Karpas-422 (cell line): Measurements from ENCODE around the gene MAG. TPM values are rescaled to one million over a fixed set of nuclear protein-coding genes. Genes with fewer than 3 reads are reported as not detected.

ENCODE experiments used
- DNase-seq: peaks from one replicate; pipeline ENCODE4 v3.0.0-alpha.2; 2015
- H2AFZ ChIP-seq: fragments of 200-600 bp; sonication (generic); 2 replicates; pipeline ENCODE4 v1.6.1; 2014; ENCODE audit warnings: antibody characterized with exemption, low read length, mixed read lengths
- H3K27ac ChIP-seq: fragments of 200-600 bp; sonication (generic); 2 replicates; pipeline ENCODE4 v1.5.1; 2014; ENCODE audit warnings: mild to moderate bottlenecking, low read length, moderate library complexity
- H3K27me3 ChIP-seq: fragments of 200-600 bp; sonication (generic); 2 replicates; pipeline ENCODE4 v1.6.1; 2014; ENCODE audit warnings: low read length, mixed read lengths
- H3K36me3 ChIP-seq: fragments of 200-600 bp; sonication (generic); 2 replicates; pipeline ENCODE4 v1.6.1; 2014; ENCODE audit warnings: low read length, mixed read lengths; ENCODE audit not compliant: insufficient read depth
- H3K4me1 ChIP-seq: fragments of 200-600 bp; sonication (generic); 2 replicates; pipeline ENCODE4 v1.6.1; 2014; ENCODE audit warnings: mild to moderate bottlenecking, low read length, mixed read lengths
- H3K4me2 ChIP-seq: fragments of 200-600 bp; sonication (generic); 2 replicates; pipeline ENCODE4 v1.6.1; 2014; ENCODE audit warnings: low read length, low read depth, mild to moderate bottlenecking; ENCODE audit not compliant: poor library complexity, severe bottlenecking
- H3K4me3 ChIP-seq: fragments of 200-600 bp; sonication (generic); 2 replicates; pipeline ENCODE4 v1.5.1; 2014; ENCODE audit warnings: mild to moderate bottlenecking, antibody characterized with exemption, low read length, mixed read lengths
- H3K79me2 ChIP-seq: fragments of 200-600 bp; sonication (generic); 2 replicates; pipeline ENCODE4 v1.6.1; 2014; ENCODE audit warnings: mild to moderate bottlenecking, low read length, mixed read lengths
- H3K9ac ChIP-seq: fragments of 200-600 bp; sonication (generic); 2 replicates; pipeline ENCODE4 v1.6.0; 2014; ENCODE audit warnings: low read length
- H3K9me2 ChIP-seq: fragments of 200-600 bp; sonication (generic), shearing (Covaris generic); replicated peaks from 2 replicates; pipeline ENCODE4 v1.6.0; 2014; ENCODE audit warnings: mild to moderate bottlenecking, low read length, moderate library complexity; ENCODE audit not compliant: insufficient read depth
- H3K9me3 ChIP-seq: fragments of 300-700, 200-600 bp; sonication (generic); 2 replicates; pipeline ENCODE4 v1.6.1; 2014; ENCODE audit warnings: low read length, mixed read lengths
- H4K20me1 ChIP-seq: fragments of 200-600 bp; sonication (generic); 2 replicates; pipeline ENCODE4 v1.6.1; 2014; ENCODE audit warnings: mild to moderate bottlenecking, antibody characterized with exemption, low read length, low read depth; ENCODE audit not compliant: insufficient read depth
- total RNA-seq: library from RNA; depleted of rRNA; stranded (reverse); fragments of >200 nt; shearing (Covaris generic); gene quantifications from 2 replicates; pipeline ENCODE4 v1.2.3, GENCODE V29; 2014; ENCODE audit warnings: low replicate concordance

Gene MAG
- total RNA-seq, 1 experiment from 2014 or later, result not detected

DNA sequence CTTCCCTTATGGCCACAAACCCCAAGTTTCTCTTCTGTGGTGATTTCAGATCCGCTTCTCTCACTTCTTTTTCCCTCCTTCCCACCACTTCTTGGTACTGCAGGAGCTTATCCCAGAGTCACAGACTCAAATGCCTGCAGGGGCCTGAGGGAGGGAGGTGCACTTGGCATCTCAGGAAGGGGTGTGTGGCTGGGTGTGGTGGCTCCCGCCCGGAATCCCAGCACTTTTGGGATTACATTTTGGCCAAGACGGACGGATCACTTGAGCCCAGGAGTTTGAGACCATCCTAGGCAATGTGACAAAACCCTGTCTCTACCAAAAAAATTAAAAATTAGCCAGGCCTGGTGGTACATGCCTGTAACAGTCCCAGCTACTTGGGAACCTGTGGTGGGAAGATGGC, 17.6 kb upstream of the MAG start:
- no peaks in the 10 kb centered on the region for H3K79me2 ChIP-seq
- no peaks in the 10 kb centered on the region for H3K27me3 ChIP-seq
- H3K9ac ChIP-seq, result no peak overlapping the region
- H3K4me1 ChIP-seq, result peaks cover 26% of the 10 kb centered on the region
- no peaks in the 10 kb centered on the region for H3K9me2 ChIP-seq
- H3K36me3 ChIP-seq, result peaks cover 12% of the 10 kb centered on the region
- H3K4me3 ChIP-seq, result no peak overlapping the region
- no peaks in the 10 kb centered on the region for H3K9me3 ChIP-seq
- H4K20me1 ChIP-seq, result peaks cover 14% of the 10 kb centered on the region; the same call in 1 of the 2 replicates
- no peak overlapping the region for H3K27ac ChIP-seq
- H3K4me2 ChIP-seq, result no peak overlapping the region
- H2AFZ ChIP-seq, result no peak overlapping the region
- no peak for DNase-seq

DNA sequence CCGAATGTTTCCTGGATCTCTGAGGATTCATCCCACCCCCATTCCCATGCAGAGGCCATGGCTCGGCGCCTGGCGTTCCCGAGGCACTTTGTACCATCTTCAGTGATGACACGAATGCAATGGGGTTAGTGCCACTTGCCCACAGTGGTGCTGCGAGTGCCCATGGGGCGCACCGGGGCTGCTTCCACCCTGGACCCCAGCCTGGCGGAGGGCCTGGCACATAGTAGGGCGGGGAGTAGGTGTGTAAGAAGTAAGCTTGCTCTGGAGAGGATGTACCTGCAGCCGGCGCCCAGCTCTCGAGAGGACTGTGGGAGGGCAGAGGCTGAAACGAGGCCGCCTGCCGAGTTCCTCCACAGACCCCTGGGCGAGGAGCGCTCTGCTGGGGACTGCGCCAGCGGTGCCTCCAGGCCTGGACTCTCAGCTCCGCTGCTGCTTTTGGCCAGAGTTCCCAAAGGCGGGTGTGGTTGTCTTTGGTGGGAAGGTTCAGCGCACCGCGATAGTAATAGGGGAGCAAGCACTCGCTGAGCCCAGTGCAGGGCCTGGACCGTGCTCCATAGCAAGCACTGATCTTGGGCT, 15.2 kb upstream of the MAG start:
- H3K9ac ChIP-seq, result no peak overlapping the region
- no peaks in the 10 kb centered on the region for H3K9me3 ChIP-seq
- H3K4me1 ChIP-seq, result peaks cover 13% of the 10 kb centered on the region
- DNase-seq, result no peak
- H3K79me2 ChIP-seq, result no peaks in the 10 kb centered on the region
- peaks cover 2% of the 10 kb centered on the region; the same call in 1 of the 2 replicates for H4K20me1 ChIP-seq
- H3K9me2 ChIP-seq, result no peaks in the 10 kb centered on the region
- H3K27ac ChIP-seq, result no peak overlapping the region
- H3K4me2 ChIP-seq, result no peak overlapping the region
- no peak overlapping the region for H2AFZ ChIP-seq
- no peaks in the 10 kb centered on the region; the same call in 1 of the 2 replicates for H3K36me3 ChIP-seq
- H3K4me3 ChIP-seq, result no peak overlapping the region
- H3K27me3 ChIP-seq, result no peaks in the 10 kb centered on the region

DNA sequence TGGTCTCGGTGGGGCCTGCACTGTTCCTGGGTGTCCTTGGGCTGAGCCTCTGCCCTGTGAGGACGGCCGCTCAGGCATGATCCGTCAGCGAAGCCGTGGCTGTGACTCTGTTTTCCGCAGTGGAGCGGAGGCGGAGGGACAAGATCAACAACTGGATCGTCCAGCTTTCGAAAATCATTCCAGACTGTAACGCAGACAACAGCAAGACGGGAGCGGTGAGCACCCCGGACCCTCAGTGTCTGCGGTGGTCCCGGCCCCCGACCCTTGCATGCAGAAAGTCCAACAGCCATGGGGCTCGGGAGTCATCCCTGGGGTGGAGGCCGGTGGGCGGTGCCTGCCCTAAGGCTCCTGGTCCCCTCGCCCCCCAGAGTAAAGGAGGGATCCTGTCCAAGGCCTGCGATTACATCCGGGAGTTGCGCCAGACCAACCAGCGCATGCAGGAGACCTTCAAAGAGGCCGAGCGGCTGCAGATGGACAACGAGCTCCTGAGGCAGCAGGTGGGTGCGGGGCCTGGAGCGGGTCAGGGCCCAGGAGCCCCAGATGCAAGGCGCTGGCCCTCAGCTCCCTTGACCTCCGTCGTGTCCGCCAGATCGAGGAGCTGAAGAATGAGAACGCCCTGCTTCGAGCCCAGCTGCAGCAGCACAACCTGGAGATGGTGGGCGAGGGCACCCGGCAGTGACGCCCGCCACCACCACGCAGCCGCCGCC, 13.2 kb upstream of the MAG start:
- no peak overlapping the region for H3K27ac ChIP-seq
- H3K4me3 ChIP-seq, result no peak overlapping the region
- H2AFZ ChIP-seq, result no peak overlapping the region
- H4K20me1 ChIP-seq, result peaks cover 2% of the 10 kb centered on the region; the same call in 1 of the 2 replicates
- peaks cover 14% of the 10 kb centered on the region for H3K4me1 ChIP-seq
- no peaks in the 10 kb centered on the region for H3K79me2 ChIP-seq
- DNase-seq, result no peak
- no peaks in the 10 kb centered on the region; the same call in 1 of the 2 replicates for H3K36me3 ChIP-seq
- H3K4me2 ChIP-seq, result no peak overlapping the region
- no peak overlapping the region for H3K9ac ChIP-seq
- no peaks in the 10 kb centered on the region for H3K9me2 ChIP-seq
- no peaks in the 10 kb centered on the region for H3K9me3 ChIP-seq
- no peaks in the 10 kb centered on the region for H3K27me3 ChIP-seq

DNA sequence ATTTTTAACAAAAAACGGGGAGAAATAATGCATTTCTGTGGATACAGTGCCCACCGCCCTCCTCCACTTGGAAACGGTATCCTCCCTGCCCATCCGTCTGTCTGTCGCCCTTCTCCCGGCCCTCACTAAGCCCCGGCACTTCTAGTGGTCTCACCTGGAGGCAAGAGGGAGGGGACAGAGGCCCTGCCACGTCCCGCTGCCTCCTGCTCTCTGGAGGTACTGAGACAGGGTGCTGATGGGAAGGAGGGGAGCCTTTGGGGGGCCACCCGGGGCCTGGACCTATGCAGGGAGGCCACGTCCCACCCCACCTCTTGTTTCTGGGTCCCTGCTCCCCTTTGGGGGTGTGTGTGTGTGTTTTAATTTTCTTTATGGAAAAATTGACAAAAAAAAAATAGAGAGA, 12.6 kb upstream of the MAG start:
- Histone ChIP-seq H3K4me3 (no peak overlapping the region), H3K79me2 (no peaks in the 10 kb centered on the region), H3K27me3 (no peaks in the 10 kb centered on the region), H3K27ac (no peak overlapping the region), H2AFZ (no peak overlapping the region), H3K4me2 (no peak overlapping the region), H3K9ac (no peak overlapping the region), H3K9me3 (no peaks in the 10 kb centered on the region), H4K20me1 (peaks cover 2% of the 10 kb centered on the region; the same call in 1 of the 2 replicates), H3K36me3 (no peaks in the 10 kb centered on the region; the same call in 1 of the 2 replicates), H3K4me1 (peaks cover 14% of the 10 kb centered on the region), H3K9me2 (no peaks in the 10 kb centered on the region)
- DNase-seq, result no peak

DNA sequence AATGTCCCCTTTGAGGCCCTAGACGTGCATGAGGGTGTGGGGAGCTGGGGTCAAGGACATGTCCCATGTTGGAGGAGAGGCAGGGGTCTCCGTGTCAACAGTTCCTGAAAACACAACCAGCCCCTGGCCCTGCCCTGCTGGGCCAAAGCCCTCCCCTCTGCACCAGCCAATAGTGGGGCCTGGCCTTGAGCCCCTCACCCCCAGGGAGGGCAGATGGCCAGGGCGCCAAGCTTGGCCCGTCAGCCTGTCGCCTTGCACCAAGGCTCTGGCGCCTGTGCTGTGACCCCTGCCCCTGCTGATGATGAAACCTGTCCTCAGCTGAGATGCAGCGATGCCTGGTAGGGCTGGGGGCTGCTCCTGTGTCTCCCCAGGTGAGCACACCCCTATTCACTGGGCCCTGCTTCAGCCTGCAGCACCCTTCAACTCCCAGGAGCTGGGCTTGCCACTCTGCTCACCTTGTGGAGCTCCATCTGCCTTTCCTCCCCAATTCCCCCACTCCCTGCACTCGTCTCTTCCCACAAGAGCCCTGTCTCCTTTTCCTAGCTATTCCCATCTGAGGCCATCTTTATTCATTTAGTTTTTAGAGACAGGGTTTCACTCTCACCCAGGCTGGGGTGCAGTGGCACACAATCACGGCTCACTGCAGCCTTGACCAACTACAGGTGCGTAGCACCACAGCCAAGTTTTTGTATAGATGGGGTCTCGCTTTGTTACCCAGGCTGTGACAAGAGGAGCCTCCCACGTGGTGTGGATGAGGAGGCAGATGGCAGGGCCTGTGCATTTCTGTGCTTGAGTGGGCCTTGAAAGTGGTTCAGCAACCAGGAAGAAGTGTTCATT, 11.8 kb upstream of the MAG start:
- 0 out of 2 replicates have a peak overlapping the region, but pooled peaks have one; percentile 9 for H3K9ac ChIP-seq
- H3K79me2 ChIP-seq, result no peaks in the 10 kb centered on the region
- no peak overlapping the region for H2AFZ ChIP-seq
- H3K36me3 ChIP-seq, result no peaks in the 10 kb centered on the region; the same call in 1 of the 2 replicates
- H4K20me1 ChIP-seq, result peaks cover 2% of the 10 kb centered on the region; the same call in 1 of the 2 replicates
- H3K4me3 ChIP-seq, result no peak overlapping the region
- H3K9me2 ChIP-seq, result no peaks in the 10 kb centered on the region
- H3K27ac ChIP-seq, result no peak overlapping the region
- no peaks in the 10 kb centered on the region for H3K27me3 ChIP-seq
- no peak for DNase-seq
- H3K4me2 ChIP-seq, result no peak overlapping the region
- H3K9me3 ChIP-seq, result no peaks in the 10 kb centered on the region
- H3K4me1 ChIP-seq, result peaks cover 14% of the 10 kb centered on the region

DNA sequence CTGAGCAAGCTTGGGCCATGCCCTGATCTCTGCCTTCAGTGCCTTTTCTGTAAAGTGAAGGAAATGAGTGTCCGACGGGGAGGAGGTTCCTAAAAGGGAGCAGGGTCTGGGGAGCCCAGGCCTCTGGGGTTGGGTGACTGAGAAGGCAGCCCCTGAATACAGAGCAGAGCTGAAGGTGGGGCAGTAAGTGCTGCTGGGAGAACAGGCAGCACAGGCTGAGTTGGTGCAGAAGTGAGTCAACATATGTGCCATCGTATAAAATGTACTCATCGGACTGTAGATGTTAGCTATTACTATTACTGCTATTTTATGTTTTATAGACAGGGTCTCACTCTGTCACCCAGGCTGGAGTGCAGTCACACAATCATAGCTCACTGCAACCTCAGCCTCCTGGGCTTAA, 10.7 kb upstream of the MAG start:
- Histone ChIP-seq H3K4me2 (no peak overlapping the region), H3K9me3 (no peaks in the 10 kb centered on the region), H3K79me2 (no peaks in the 10 kb centered on the region), H3K27me3 (no peaks in the 10 kb centered on the region), H4K20me1 (peaks cover 2% of the 10 kb centered on the region; the same call in 1 of the 2 replicates), H3K4me1 (peaks cover 14% of the 10 kb centered on the region), H3K9me2 (no peaks in the 10 kb centered on the region), H3K36me3 (no peaks in the 10 kb centered on the region; the same call in 1 of the 2 replicates), H2AFZ (no peak overlapping the region), H3K9ac (no peak overlapping the region), H3K4me3 (no peak overlapping the region), H3K27ac (no peak overlapping the region)
- no peak for DNase-seq

DNA sequence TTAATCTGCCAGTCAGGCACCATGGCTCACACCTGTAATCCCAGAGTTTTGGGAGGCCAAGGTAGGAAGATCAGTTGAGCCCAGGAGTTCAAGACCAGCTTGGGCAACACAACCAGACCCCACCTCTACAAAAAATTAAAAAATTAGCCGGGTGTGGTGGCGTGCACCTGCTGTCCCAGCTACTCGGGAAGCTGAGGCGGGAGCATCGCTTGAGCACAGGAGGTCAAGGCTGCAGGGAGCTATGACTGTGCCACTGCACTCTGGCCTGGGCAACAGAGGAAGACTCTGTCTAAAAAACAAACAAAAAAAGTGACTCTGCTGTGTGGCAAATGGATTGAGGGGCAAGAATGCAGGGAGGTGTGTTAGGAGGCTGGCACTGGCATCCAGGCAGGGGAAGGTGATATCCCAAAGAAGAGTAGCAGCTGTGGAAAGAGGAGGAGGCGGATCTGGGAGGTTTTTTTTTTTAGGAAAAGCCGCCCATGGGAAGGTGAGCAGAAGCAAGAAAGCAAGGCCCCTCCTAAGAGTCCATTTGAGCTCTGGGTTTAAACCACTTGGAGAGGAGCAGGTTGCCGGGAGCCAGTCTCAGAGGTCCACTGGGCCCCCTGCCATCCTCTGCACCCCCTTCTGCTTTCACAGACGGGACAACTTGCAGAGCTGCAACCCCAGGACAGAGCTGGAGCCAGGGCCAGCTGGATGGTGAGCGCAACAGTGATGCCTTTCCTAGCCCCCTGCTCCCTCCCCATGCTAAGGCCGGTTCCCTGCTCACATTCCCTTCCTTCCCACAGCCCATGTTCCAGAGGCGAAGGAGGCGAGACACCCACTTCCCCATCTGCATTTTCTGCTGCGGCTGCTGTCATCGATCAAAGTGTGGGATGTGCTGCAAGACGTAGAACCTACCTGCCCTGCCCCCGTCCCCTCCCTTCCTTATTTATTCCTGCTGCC, 7.5 kb upstream of the MAG start:
- H4K20me1 ChIP-seq, result no peaks in the 10 kb centered on the region
- no peak for DNase-seq
- H2AFZ ChIP-seq, result no peak overlapping the region

More for the DNA sequence above, 7.5 kb upstream of the MAG start:
- Histone ChIP-seq H3K36me3 (no peaks in the 10 kb centered on the region), H3K4me2 (no peak overlapping the region), H3K27me3 (no peaks in the 10 kb centered on the region), H3K9me2 (no peaks in the 10 kb centered on the region), H3K9ac (no peak overlapping the region), H3K79me2 (no peaks in the 10 kb centered on the region), H3K9me3 (no peaks in the 10 kb centered on the region), H3K27ac (no peak overlapping the region), H3K4me1 (peaks cover 14% of the 10 kb centered on the region), H3K4me3 (no peak overlapping the region)
